Limb (tissue), 2 donors: Measurements from ENCODE around the gene AP4S1.
"Not testable (repeated sequence)": the region's sequence is repeated elsewhere in the genome, so short reads cannot be mapped to it uniquely, and the experiment has no call there.

Source experiments
- DNase-seq, 2 donors: peaks; one replicate each; pipeline ENCODE4 v3.0.0-alpha.2; 2016; ENCODE audit errors: extremely low spot score in 2 of 2

AP4S1 gene

GRCh38 chr14:31085027-31085426, 59.6 kb downstream of the AP4S1 start:
- DNase-seq: no peak

- not testable (repeated sequence) for DNase-seq
Measured at GRCh38 chr14:31086466-31086865, 61.0 kb downstream of the AP4S1 start.

- DNase-seq: no peak
Measured at GRCh38 chr14:31090883-31091764, 65.7 kb downstream of the AP4S1 start.

GRCh38 chr14:31092160-31092708, 66.8 kb downstream of the AP4S1 start:
- DNase-seq: no peak

- DNase-seq: not testable (repeated sequence)
Measured at GRCh38 chr14:31093884-31094839, 68.7 kb downstream of the AP4S1 start.

- not testable (repeated sequence) for DNase-seq
Measured at GRCh38 chr14:31095817-31096216, 70.4 kb downstream of the AP4S1 start.

- no peak for DNase-seq
Measured at GRCh38 chr14:31096255-31096654, 70.8 kb downstream of the AP4S1 start.

- DNase-seq: no peak
Measured at GRCh38 chr14:31097081-31097480, 71.6 kb downstream of the AP4S1 start.

- DNase-seq: no peak
Measured at GRCh38 chr14:31106768-31107167, 81.3 kb downstream of the AP4S1 start.

GRCh38 chr14:31109257-31109656, 83.8 kb downstream of the AP4S1 start:
- no peak for DNase-seq

- no peak for DNase-seq
Measured at GRCh38 chr14:31110872-31111271, 85.4 kb downstream of the AP4S1 start.

- no peak for DNase-seq
Measured at GRCh38 chr14:31113794-31114193, 88.3 kb downstream of the AP4S1 start.

- DNase-seq: no peak
Measured at GRCh38 chr14:31118892-31119291, 93.4 kb downstream of the AP4S1 start.

- no peak for DNase-seq
Measured at GRCh38 chr14:31122098-31122611, 96.7 kb downstream of the AP4S1 start.

- DNase-seq: no peak
Measured at GRCh38 chr14:31122921-31123320, 97.5 kb downstream of the AP4S1 start.

GRCh38 chr14:31124197-31124596, 98.7 kb downstream of the AP4S1 start:
- DNase-seq: no peak

- DNase-seq: no peak
Measured at GRCh38 chr14:31125231-31125630, 99.8 kb downstream of the AP4S1 start.

GRCh38 chr14:31126680-31127079, 101.2 kb downstream of the AP4S1 start:
- no peak for DNase-seq

GRCh38 chr14:31127690-31128089, 102.2 kb downstream of the AP4S1 start:
- no peak for DNase-seq

GRCh38 chr14:31128601-31129526, 103.4 kb downstream of the AP4S1 start:
- DNase-seq: no peak

- no peak for DNase-seq
Measured at GRCh38 chr14:31133133-31133532, 107.7 kb downstream of the AP4S1 start.
